ENCODE data around the gene TAF15.

DNA sequence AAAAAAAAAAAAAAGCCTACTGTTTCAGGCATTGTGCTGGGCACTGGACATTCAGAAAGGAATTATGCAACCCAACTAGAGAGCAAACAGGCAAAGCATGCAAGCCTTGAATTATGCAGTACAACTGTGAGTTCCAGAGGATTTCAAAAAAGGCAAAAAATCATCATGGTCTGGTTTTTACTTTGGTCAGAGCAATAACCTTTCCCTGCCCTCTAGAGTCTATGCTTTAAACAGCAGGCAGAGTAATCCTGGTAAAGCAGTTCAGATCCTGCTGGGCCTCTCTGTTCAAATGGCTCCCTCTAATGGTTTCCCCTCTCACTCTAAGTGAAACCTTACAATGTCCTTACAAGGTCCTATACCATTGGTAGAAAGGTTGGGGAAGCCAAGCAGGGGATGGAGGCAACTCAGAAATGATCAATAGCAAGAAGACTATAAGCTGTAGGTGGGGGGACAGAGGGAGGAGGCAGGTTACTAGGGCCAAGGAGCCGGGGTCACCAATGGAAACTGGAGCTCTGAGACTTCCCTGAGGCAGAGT, 4.6 kb upstream of the TAF15 start:
- TF ChIP-seq EP300 (IDR thresholded peaks at IDR 0.05): peak in 1 of 2 donors; percentile 77
- no peak for TF ChIP-seq POLR2A (IDR thresholded peaks at IDR 0.05)

Data from tibial nerve (tissue), 3 donors.